T-helper 17 cell (primary cell): Measurements from ENCODE around the gene NUDT13. TPM values are rescaled to one million over a fixed set of nuclear protein-coding genes. Genes with fewer than 3 reads are reported as not detected.

ENCODE experiments used
- total RNA-seq, 4 donors: library from RNA in 2 of 4; stranded (reverse) in 2 of 4; gene quantifications; one replicate each; pipeline ENCODE4 v1.2.3 and lab custom pipeline; 2022 to 2026

Gene NUDT13
- total RNA-seq, 2 donors from 2014 or later: 0.86 to 1.5 TPM

Other genes starting within 250 kb of the NUDT13 start
- gene OIT3, start 216.7 kb upstream of the NUDT13 start, total RNA-seq: under 1 TPM in 1 of 2 donors, not detected in 1; 0.13 TPM
- not detected for gene PLA2G12B, start 155.6 kb upstream of the NUDT13 start, total RNA-seq
- 10 to 100 TPM; 13.7 to 15.8 TPM for gene P4HA1, start 13.6 kb upstream of the NUDT13 start, total RNA-seq
- gene ECD, start 57.6 kb downstream of the NUDT13 start, total RNA-seq: 10 to 100 TPM; 41.3 to 50.5 TPM
- gene FAM149B1, start 57.7 kb downstream of the NUDT13 start, total RNA-seq: 10 to 100 TPM; 12.5 to 13.4 TPM
- 10 to 100 TPM; 16.2 to 21.4 TPM for gene DNAJC9, start 136.8 kb downstream of the NUDT13 start, total RNA-seq
- gene MRPS16, start 142.2 kb downstream of the NUDT13 start, total RNA-seq: 10 to 100 TPM; 32.0 to 34.4 TPM
- gene CFAP70, start 248.4 kb downstream of the NUDT13 start, total RNA-seq: 1 to 10 TPM; 2.4 to 2.6 TPM